ENCODE measurements around the gene XK.

- TF ChIP-seq CHD2 (IDR thresholded peaks at IDR 0.05; ENCODE audit: low read depth, low read length) (no peak), POLR2AphosphoS5 (IDR thresholded peaks at IDR 0.05; ENCODE audit: control insufficient read depth, insufficient read depth, low read depth, low read length) (no peak), POLR3G (IDR thresholded peaks at IDR 0.05; ENCODE audit: extremely low read depth, insufficient read length, insufficient replicate concordance) (no peak), SREBF2 (CRISPR knock-in tag; IDR thresholded peaks at IDR 0.05) (no peak), ELF4 (CRISPR knock-in tag; IDR thresholded peaks at IDR 0.05) (no peak), PHF8 (IDR thresholded peaks at IDR 0.05; ENCODE audit: borderline replicate concordance, low read length) (no peak), HDAC6 (IDR thresholded peaks at IDR 0.05; ENCODE audit: low read depth, low read length) (no peak), IRF1 (CRISPR knock-in tag; IDR thresholded peaks at IDR 0.05; ENCODE audit: borderline replicate concordance) (no peak), HMG20B (CRISPR knock-in tag; IDR thresholded peaks at IDR 0.05) (no peak), SMC3 (conservative IDR thresholded peaks at IDR 0.05; ENCODE audit: insufficient read depth, low read depth, low read length) (no peak), MTA3 (IDR thresholded peaks at IDR 0.05; ENCODE audit: borderline replicate concordance) (no peak)
Observed at GRCh38 chrX:37667141-37667540, 18.4 kb upstream of the XK start.

Data from K562 (cell line).